HepG2 (cell line): ENCODE measurements around the gene HTRA2. TPM values are rescaled to one million over a fixed set of nuclear protein-coding genes. Genes with fewer than 3 reads are reported as not detected.

ENCODE experiments used
- ATAC-seq: fragments of 200-7000 bp; cut with Tn5 transposase; 3 replicates; pipeline ENCODE4 v1.9.1; 2020; ENCODE audit warnings: mild to moderate bottlenecking, moderate library complexity
- BruUV-seq: library from RNA; stranded (reverse); fragments of 400-500 nt; replicated peaks from 2 replicates; lab custom pipeline; 2021; lab: Mats Ljungman, UMichigan
- CTCF ChIA-PET: fragments of 300-600 bp; formaldehyde crosslinking; extraction: SDS; loops from one replicate; lab custom pipeline; 2021; ENCODE audit warnings: low total read pairs, inconsistent platforms, low intra/inter-chr PET ratio; lab: Yijun Ruan, JAX
- POLR2A ChIA-PET: fragments of 350-600 bp; sonication (Branson Sonifier 250); formaldehyde crosslinking; loops from one replicate; lab custom pipeline; 2020; ENCODE audit warnings: antibody characterized with exemption, inconsistent platforms; lab: Yijun Ruan, JAX
- DNase-seq: peaks from one replicate; pipeline ENCODE4 v3.0.0-alpha.2; 2015; ENCODE audit warnings: low spot score
- FAIRE-seq: peaks from 3 replicates; lab custom pipeline; 2011; peaks lifted over from hg19 to GRCh38; lab: Jason Lieb, UNC
- H2AFZ ChIP-seq: one replicate; pipeline ENCODE4 v1.6.1; 2011; ENCODE audit warnings: low read length, inconsistent platforms
- H3K27ac ChIP-seq: fragments of 300-600 bp; 3 replicates; pipeline ENCODE4 v1.8.0; 2011; ENCODE audit warnings: mixed run types, mild to moderate bottlenecking, mixed read lengths, low read length, inconsistent platforms; ENCODE audit not compliant: insufficient read depth; ENCODE audit errors: extremely low read length
- H3K27me3 ChIP-seq, 2 experiments: fragments of 200-600 bp in 1 of 2; 2 replicates in 1 of 2; 3 replicates in 1 of 2; pipeline versions ENCODE4 v1.6.0 to v1.8.0; 2011; ENCODE audit warnings: low read length in 2 of 2, mild to moderate bottlenecking in 2 of 2, moderate library complexity in 2 of 2, inconsistent platforms in 1 of 2; ENCODE audit not compliant: insufficient read depth in 2 of 2, control insufficient read depth in 1 of 2
- H3K36me3 ChIP-seq, 2 experiments: fragments of 200-600 bp in 1 of 2; replicated peaks in 1 of 2; 2 replicates in 1 of 2; 3 replicates in 1 of 2; pipeline versions ENCODE4 v1.5.1 to v1.8.0; 2011; ENCODE audit warnings: low read length in 2 of 2, inconsistent platforms in 1 of 2; ENCODE audit not compliant: insufficient read depth in 2 of 2, control insufficient read depth in 1 of 2
- H3K4me1 ChIP-seq: 2 replicates; pipeline ENCODE4 v1.5.1; 2012; ENCODE audit warnings: low read length, inconsistent platforms; ENCODE audit not compliant: insufficient read depth
- H3K4me2 ChIP-seq: 2 replicates; pipeline ENCODE4 v1.6.0; 2011; ENCODE audit warnings: low read depth, low read length, inconsistent platforms
- H3K4me3 ChIP-seq, 3 experiments: fragments of 200-600 bp in 1 of 3; sonication (generic), shearing (Covaris generic) in 1 of 3; replicated peaks in 1 of 3; 2 replicates each; pipeline ENCODE4 v1.5.1; 2011 to 2016; ENCODE audit warnings: low read length in 3 of 3, inconsistent platforms in 2 of 3, low read depth in 2 of 3, mild to moderate bottlenecking in 2 of 3, control low read depth in 1 of 3, mixed read lengths in 1 of 3; ENCODE audit not compliant: insufficient read depth in 1 of 3
- H3K79me2 ChIP-seq: one replicate; pipeline ENCODE4 v1.6.1; 2011; ENCODE audit warnings: low read length, inconsistent platforms; ENCODE audit not compliant: insufficient read depth
- H3K9ac ChIP-seq: 2 replicates; pipeline ENCODE4 v1.6.0; 2011; ENCODE audit warnings: mild to moderate bottlenecking, low read depth, low read length, inconsistent platforms; ENCODE audit not compliant: insufficient read depth
- H3K9me3 ChIP-seq: 2 replicates; pipeline ENCODE4 v1.5.1; 2012; ENCODE audit warnings: mild to moderate bottlenecking, low read length
- H4K20me1 ChIP-seq: 2 replicates; pipeline ENCODE4 v1.6.0; 2011; ENCODE audit warnings: inconsistent platforms, mild to moderate bottlenecking, low read length, moderate library complexity; ENCODE audit not compliant: insufficient read depth
- AGO2 ChIP-seq: fragments of 200-400 bp; formaldehyde crosslinking; optimal IDR thresholded peaks from 2 replicates; pipeline ENCODE3; 2017; ENCODE audit warnings: mild to moderate bottlenecking, low read depth, low read length, moderate library complexity
- KAT7 ChIP-seq: IDR thresholded peaks from 2 replicates; pipeline ENCODE4 v1.6.1; 2018; ENCODE audit warnings: borderline replicate concordance, missing compliant biosample characterization
- KDM2A ChIP-seq: sonication (generic); formaldehyde crosslinking; IDR thresholded peaks from 2 replicates; pipeline ENCODE4 v1.4.0; 2020; ENCODE audit warnings: low read depth, missing genetic modification reagents, borderline replicate concordance
- NAIF1 ChIP-seq: sonication (generic); formaldehyde crosslinking; IDR thresholded peaks from 2 replicates; pipeline ENCODE4 v1.5.0; 2020; ENCODE audit warnings: mild to moderate bottlenecking, missing genetic modification reagents, borderline replicate concordance
- NFYC ChIP-seq: IDR thresholded peaks from 2 replicates; pipeline ENCODE4 v1.6.1; 2016; ENCODE audit warnings: missing genetic modification reagents, missing compliant biosample characterization
- NRL ChIP-seq: sonication (generic); formaldehyde crosslinking; IDR thresholded peaks from 2 replicates; pipeline ENCODE4 v1.5.0; 2020; ENCODE audit warnings: missing genetic modification reagents, mild to moderate bottlenecking, moderate library complexity, borderline replicate concordance
- SAP130 ChIP-seq: IDR thresholded peaks from 2 replicates; pipeline ENCODE4 v1.6.1; 2016; ENCODE audit warnings: low read depth
- SNAPC2 ChIP-seq: sonication (generic); formaldehyde crosslinking; IDR thresholded peaks from 2 replicates; pipeline ENCODE4 v1.8.1; 2022; ENCODE audit warnings: mild to moderate bottlenecking, missing genetic modification reagents
- ZC3H13 ChIP-seq: sonication (generic); formaldehyde crosslinking; IDR thresholded peaks from 2 replicates; pipeline ENCODE4 v1.8.1; 2023; ENCODE audit warnings: mild to moderate bottlenecking, missing genetic modification reagents, moderate library complexity
- ZNF318 ChIP-seq: sonication (generic); formaldehyde crosslinking; IDR thresholded peaks from 2 replicates; pipeline ENCODE4 v1.4.0; 2020; ENCODE audit warnings: mild to moderate bottlenecking, missing genetic modification reagents
- WGBS: methylation state at CpG from one replicate; pipeline ENCODE4 v1.1.6; 2017; ENCODE audit warnings: low lambda C conversion rate; 5-methylcytosine and 5-hydroxymethylcytosine counted together
- in situ Hi-C: cut with HindIII; loops from 2 replicates; pipeline ENCODE4 v1.10.0; 2017; ENCODE audit warnings: low pct_unique_long_range_greater_than_20kb; ENCODE audit not compliant: extremely low pct_ligation_motif_present
- intact Hi-C: fragments of 100-400 bp; cut with micrococcal nuclease; formaldehyde crosslinking; loops from one replicate; pipeline ENCODE4 v1.10.0; 2022; ENCODE audit not compliant: unreplicated experiment
- polyA plus RNA-seq, 8 experiments: library from polyadenylated mRNA; depleted of rRNA in 3 of 8; stranded (reverse) in 7 of 8; unstranded in 1 of 8; fragments of >200 nt; fragmentation: Illumina TruSeq in 4 of 8; extraction: Trizol in 4 of 8; gene quantifications; 2 replicates each; pipeline versions ENCODE4 v1.2.1 to v1.2.3, GENCODE V29; 2011 to 2016; ENCODE audit warnings: low read depth in 4 of 8, missing spikeins in 1 of 8, mixed read lengths in 1 of 8; ENCODE audit not compliant: insufficient read depth in 1 of 8
- total RNA-seq, 5 experiments: library from RNA; depleted of rRNA; stranded (reverse); fragments of >200 nt; fragmentation: Illumina TruSeq; extraction: Trizol; gene quantifications; 2 replicates each; pipeline ENCODE4 v1.2.3, GENCODE V29; 2016; ENCODE audit warnings: low read depth in 1 of 5
- TF ChIP-seq, protein P1 (sequence below): sonication (generic); formaldehyde crosslinking; IDR thresholded peaks from 2 replicates; pipeline ENCODE4 v1.5.1; 2020; ENCODE audit warnings: mild to moderate bottlenecking, missing genetic modification reagents, moderate library complexity

Gene HTRA2
- total and polyA plus RNA-seq, 2 of the 13 experiments (the other 11 are each of a cell fraction or from before 2014, with no cell fraction given) = 47.7 to 50.3 TPM

DNA sequence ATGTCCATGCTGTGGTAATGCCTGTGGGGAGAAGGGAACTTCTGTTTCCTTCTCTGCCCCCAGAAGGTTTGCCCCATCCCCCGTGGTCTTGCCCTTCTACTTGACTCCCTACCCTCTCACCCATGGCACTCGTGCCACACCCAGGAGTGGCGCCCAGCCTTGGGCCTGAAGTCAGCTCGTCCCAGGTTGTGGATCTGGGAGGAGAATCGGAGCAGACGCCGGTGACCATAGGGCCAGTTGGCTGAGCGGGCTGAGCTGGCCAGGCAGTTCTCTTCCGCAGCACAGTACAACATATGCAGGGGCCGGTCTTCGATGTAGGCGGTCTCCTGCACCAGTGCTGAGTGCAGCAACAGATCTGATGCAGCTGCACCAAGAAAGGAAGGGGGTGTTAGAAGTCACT lies 4.7 kb downstream of the HTRA2 start:
- ChIA-PET CTCF (no interaction called here), POLR2A (no interaction called here)
- WGBS = 95% methylated on average over 12 of the region's 12 CpGs
- no peak overlapping the region for H3K4me2 ChIP-seq
- BruUV-seq = no TSS peak
- no peak for ATAC-seq
- H3K9ac ChIP-seq = no peak overlapping the region
- intact Hi-C loops = no loop called here
- no peak overlapping the region for H3K4me3 ChIP-seq
- FAIRE-seq = no peak
- H3K9me3 ChIP-seq = no peaks in the 10 kb centered on the region
- DNase-seq = no peak
- H4K20me1 ChIP-seq = no peaks in the 10 kb centered on the region
- in situ Hi-C loops = no loop called here
- peaks cover 7 to 12% of the 10 kb centered on the region in 2 experiments; a peak in 3 of 5 replicates for H3K36me3 ChIP-seq
- peaks cover 19% of the 10 kb centered on the region for H3K4me1 ChIP-seq
- no peak overlapping the region for H2AFZ ChIP-seq
- peaks cover 4 to 28% of the 10 kb centered on the region in 2 experiments; a peak in 3 of 5 replicates for H3K27me3 ChIP-seq
- H3K27ac ChIP-seq = no peak overlapping the region
- H3K79me2 ChIP-seq = peaks cover 5% of the 10 kb centered on the region
- TF ChIP-seq, protein P1, sequence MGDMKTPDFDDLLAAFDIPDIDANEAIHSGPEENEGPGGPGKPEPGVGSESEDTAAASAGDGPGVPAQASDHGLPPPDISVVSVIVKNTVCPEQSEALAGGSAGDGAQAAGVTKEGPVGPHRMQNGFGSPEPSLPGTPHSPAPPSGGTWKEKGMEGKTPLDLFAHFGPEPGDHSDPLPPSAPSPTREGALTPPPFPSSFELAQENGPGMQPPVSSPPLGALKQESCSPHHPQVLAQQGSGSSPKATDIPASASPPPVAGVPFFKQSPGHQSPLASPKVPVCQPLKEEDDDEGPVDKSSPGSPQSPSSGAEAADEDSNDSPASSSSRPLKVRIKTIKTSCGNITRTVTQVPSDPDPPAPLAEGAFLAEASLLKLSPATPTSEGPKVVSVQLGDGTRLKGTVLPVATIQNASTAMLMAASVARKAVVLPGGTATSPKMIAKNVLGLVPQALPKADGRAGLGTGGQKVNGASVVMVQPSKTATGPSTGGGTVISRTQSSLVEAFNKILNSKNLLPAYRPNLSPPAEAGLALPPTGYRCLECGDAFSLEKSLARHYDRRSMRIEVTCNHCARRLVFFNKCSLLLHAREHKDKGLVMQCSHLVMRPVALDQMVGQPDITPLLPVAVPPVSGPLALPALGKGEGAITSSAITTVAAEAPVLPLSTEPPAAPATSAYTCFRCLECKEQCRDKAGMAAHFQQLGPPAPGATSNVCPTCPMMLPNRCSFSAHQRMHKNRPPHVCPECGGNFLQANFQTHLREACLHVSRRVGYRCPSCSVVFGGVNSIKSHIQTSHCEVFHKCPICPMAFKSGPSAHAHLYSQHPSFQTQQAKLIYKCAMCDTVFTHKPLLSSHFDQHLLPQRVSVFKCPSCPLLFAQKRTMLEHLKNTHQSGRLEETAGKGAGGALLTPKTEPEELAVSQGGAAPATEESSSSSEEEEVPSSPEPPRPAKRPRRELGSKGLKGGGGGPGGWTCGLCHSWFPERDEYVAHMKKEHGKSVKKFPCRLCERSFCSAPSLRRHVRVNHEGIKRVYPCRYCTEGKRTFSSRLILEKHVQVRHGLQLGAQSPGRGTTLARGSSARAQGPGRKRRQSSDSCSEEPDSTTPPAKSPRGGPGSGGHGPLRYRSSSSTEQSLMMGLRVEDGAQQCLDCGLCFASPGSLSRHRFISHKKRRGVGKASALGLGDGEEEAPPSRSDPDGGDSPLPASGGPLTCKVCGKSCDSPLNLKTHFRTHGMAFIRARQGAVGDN (CRISPR knock-in tag) = 0 out of 2 replicates have a peak, but pooled peaks have one; percentile 9
- no peak for TF ChIP-seq KAT7 (CRISPR knock-in tag)
- TF ChIP-seq NAIF1 (CRISPR knock-in tag) = no peak
- TF ChIP-seq ZNF318 = peak; percentile 62; the same call in 1 of the 2 replicates
- peak; percentile 77 for TF ChIP-seq AGO2
- peak; percentile 43; the same call in 1 of the 2 replicates for TF ChIP-seq NRL (CRISPR knock-in tag)
- no peak for TF ChIP-seq SNAPC2 (CRISPR knock-in tag)
- TF ChIP-seq NFYC (CRISPR knock-in tag) = no peak
- no peak for TF ChIP-seq SAP130
- TF ChIP-seq ZC3H13 (CRISPR knock-in tag) = 0 out of 2 replicates have a peak, but pooled peaks have one; percentile 40
- TF ChIP-seq KDM2A (CRISPR knock-in tag) = peak; percentile 20; the same call in 1 of the 2 replicates
